RCC 7860 (cell line): ENCODE measurements around the gene FKBP1A.
"Not testable (repeated sequence)": the region's sequence is repeated elsewhere in the genome, so short reads cannot be mapped to it uniquely, and the experiment has no call there.

ENCODE experiments used
- DNase-seq: peaks from one replicate; pipeline ENCODE4 v3.0.0-alpha.2; 2015; ENCODE audit warnings: low spot score
- FAIRE-seq: peaks from 2 replicates; lab custom pipeline; 2012; peaks lifted over from hg19 to GRCh38; lab: Jason Lieb, UNC

FKBP1A gene

GRCh38 chr20:1417790-1418189, 24.9 kb upstream of the FKBP1A start:
- DNase-seq: no peak
- FAIRE-seq: no peak

GRCh38 chr20:1417273-1417672, 24.4 kb upstream of the FKBP1A start:
- FAIRE-seq: peak; percentile 65

GRCh38 chr20:1415667-1416468, 23.0 kb upstream of the FKBP1A start:
- peak; percentile 88 for FAIRE-seq

More at GRCh38 chr20:1417273-1417672, 24.4 kb upstream of the FKBP1A start:
- peak; percentile 93 for DNase-seq

GRCh38 chr20:1414982-1415381, 22.1 kb upstream of the FKBP1A start:
- FAIRE-seq: no peak

More at GRCh38 chr20:1415667-1416468, 23.0 kb upstream of the FKBP1A start:
- peak; percentile 96 for DNase-seq

GRCh38 chr20:1405801-1406200, 12.9 kb upstream of the FKBP1A start:
- DNase-seq: no peak
- FAIRE-seq: no peak

More at GRCh38 chr20:1414982-1415381, 22.1 kb upstream of the FKBP1A start:
- DNase-seq: no peak

GRCh38 chr20:1403624-1404023, 10.8 kb upstream of the FKBP1A start:
- FAIRE-seq: no peak
- DNase-seq: no peak

GRCh38 chr20:1402149-1402548, 9.3 kb upstream of the FKBP1A start:
- DNase-seq (peak; percentile 62), FAIRE-seq (no peak)

- no peak for FAIRE-seq
Measured at GRCh38 chr20:1401451-1401907, 8.6 kb upstream of the FKBP1A start.

GRCh38 chr20:1399678-1400366, 7.0 kb upstream of the FKBP1A start:
- DNase-seq: peak; percentile 70
- not testable (repeated sequence) for FAIRE-seq

More at GRCh38 chr20:1401451-1401907, 8.6 kb upstream of the FKBP1A start:
- DNase-seq: peak; percentile 24

- DNase-seq: peak; percentile 23
- FAIRE-seq: not testable (repeated sequence)
Measured at GRCh38 chr20:1398185-1398584, 5.3 kb upstream of the FKBP1A start.

- FAIRE-seq (no peak), DNase-seq (no peak)
Measured at GRCh38 chr20:1397710-1398109, 4.9 kb upstream of the FKBP1A start.

GRCh38 chr20:1396702-1397101, 3.8 kb upstream of the FKBP1A start:
- DNase-seq (no peak), FAIRE-seq (no peak)

- DNase-seq (no peak), FAIRE-seq (no peak)
Measured at GRCh38 chr20:1396264-1396663, 3.4 kb upstream of the FKBP1A start.

- FAIRE-seq (no peak), DNase-seq (no peak)
Measured at GRCh38 chr20:1394686-1395085, 1.8 kb upstream of the FKBP1A start.

GRCh38 chr20:1393507-1393882, 641 bp upstream of the FKBP1A start:
- DNase-seq: no peak
- FAIRE-seq: no peak

GRCh38 chr20:1392443-1392692, 486 bp downstream of the FKBP1A start:
- no peak for DNase-seq
- FAIRE-seq: no peak

GRCh38 chr20:1391640-1392442, 1.0 kb downstream of the FKBP1A start:
- FAIRE-seq (no peak), DNase-seq (peak; percentile 9)

GRCh38 chr20:1390581-1391403, 2.1 kb downstream of the FKBP1A start:
- FAIRE-seq (no peak), DNase-seq (no peak)

- no peak for FAIRE-seq
- no peak for DNase-seq
Measured at GRCh38 chr20:1389703-1390580, 2.9 kb downstream of the FKBP1A start.
